HG03280 (cell line): ENCODE measurements around the gene ACAA1.
"Not testable (repeated sequence)": the region's sequence is repeated elsewhere in the genome, so short reads cannot be mapped to it uniquely, and the experiment has no call there.

Experiments
- ATAC-seq: cut with Tn5 transposase; IDR thresholded peaks from one replicate; pipeline ENCODE4 v1.9.1; 2021; ENCODE audit warnings: mild to moderate bottlenecking, moderate library complexity; ENCODE audit not compliant: unreplicated experiment

The ACAA1 gene

GRCh38 chr3:38084334-38085310 is 52.3 kb downstream of the ACAA1 start:
- no peak for ATAC-seq

DNA sequence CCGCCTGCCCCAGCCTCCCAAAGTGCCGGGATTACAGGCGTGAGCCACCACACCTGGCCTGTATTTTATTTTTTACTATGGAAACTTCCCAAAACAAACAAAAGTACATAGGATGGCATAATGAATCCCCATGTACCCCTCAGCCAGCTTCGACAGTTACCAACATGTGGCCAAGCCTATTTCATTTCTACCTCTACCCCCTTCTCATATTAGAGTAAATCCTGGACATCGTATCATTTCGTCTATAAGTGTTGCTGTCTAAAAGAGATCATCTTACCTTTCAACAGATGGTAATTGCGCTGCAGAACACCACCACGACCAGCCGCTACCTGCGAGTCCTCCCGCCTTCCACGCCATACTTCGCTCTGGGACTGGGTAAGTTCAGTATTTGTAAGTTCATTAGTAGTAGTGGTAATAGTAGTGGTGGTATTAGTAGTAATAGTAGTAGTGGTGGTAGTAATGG is 53.0 kb downstream of the ACAA1 start:
- ATAC-seq: no peak

GRCh38 chr3:38083254-38083653 is 53.7 kb downstream of the ACAA1 start:
- not testable (repeated sequence) for ATAC-seq

GRCh38 chr3:38082296-38082695 is 54.6 kb downstream of the ACAA1 start:
- ATAC-seq: not testable (repeated sequence)

DNA sequence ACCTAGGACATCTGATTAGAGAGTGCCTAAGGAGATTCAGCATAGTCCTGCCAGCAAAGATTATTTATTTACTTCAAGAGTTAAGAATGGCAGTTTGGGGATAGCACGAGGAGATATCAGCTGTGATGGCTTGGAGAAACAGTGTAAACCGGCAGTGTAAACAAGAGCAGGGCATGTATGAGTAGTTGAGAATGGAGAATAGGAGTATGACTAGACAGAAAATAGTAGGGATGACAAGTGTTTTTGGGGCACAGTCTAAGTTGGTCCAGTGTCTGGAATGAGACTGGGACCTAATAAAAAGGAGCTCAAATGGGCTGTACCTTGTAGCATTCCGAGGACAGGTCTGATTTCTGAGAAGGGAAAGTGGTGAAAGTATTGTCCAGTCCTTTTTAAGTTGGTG is 59.9 kb downstream of the ACAA1 start:
- not testable (repeated sequence) for ATAC-seq
